Activated naive CD4-positive, alpha-beta T cell treated with anti-CD3 and anti-CD28 coated beads, Interleukin-2, amount 50 U/mL, for 72 hours (primary cell): ENCODE data around the gene PTPRG. TPM values are rescaled to one million over a fixed set of nuclear protein-coding genes. Genes with fewer than 3 reads are reported as not detected.

Experiments
- ATAC-seq, 2 donors: fragments of 150-1000 bp; cut with Tn5 transposase; 2 replicates each; pipeline ENCODE4 v1.10.0; 2021; ENCODE audit warnings: mild to moderate bottlenecking in 2 of 2, moderate library complexity in 2 of 2
- DNase-seq, 2 donors: peaks; one replicate each; pipeline ENCODE4 v3.0.0; 2021 to 2022; ENCODE audit warnings: low spot score in 2 of 2
- H3K27ac Mint-ChIP-seq, 2 donors: one replicate each; pipeline ENCODE4 v1.8.0; 2022; ENCODE audit warnings: mild to moderate bottlenecking in 2 of 2, mixed read lengths in 2 of 2
- H3K36me3 Mint-ChIP-seq, 2 donors: one replicate each; pipeline ENCODE4 v1.8.0; 2022; ENCODE audit warnings: mixed read lengths in 2 of 2
- H3K9me3 Mint-ChIP-seq, 2 donors: one replicate each; pipeline ENCODE4 v1.8.0; 2022; ENCODE audit warnings: mixed read lengths in 2 of 2
- total RNA-seq, 2 donors: library from RNA; stranded (reverse); gene quantifications; one replicate each; pipeline ENCODE4 v1.2.3, GENCODE V29; 2022

Gene PTPRG
- total RNA-seq, result under 1 TPM; 0.11 to 0.45 TPM

- Mint-ChIP-seq H3K27ac (no peak within 1 kb of the TSS), H3K9me3 (no peaks in the 10 kb centered on the region), H3K36me3 (peaks cover 0 to 20% of the 10 kb centered on the region in 2 donors)
- DNase-seq, result peak in 1 of 2 donors; percentile 51
- ATAC-seq, result peak; percentile 37 to 75
Measured at GRCh38 chr3:61561374-61562041, at the start of gene PTPRG. Gene PTPRG (plus strand): TSS chr3:61561571. CDS start chr3:61562288, 717 bp downstream.

GRCh38 chr3:61518590-61518989, 42.8 kb upstream of the PTPRG start:
- H3K36me3 Mint-ChIP-seq, result peaks cover 6 to 25% of the 10 kb centered on the region in 2 donors
- no peak for DNase-seq
- ATAC-seq, result peak in 1 of 2 donors; percentile 23
- H3K27ac Mint-ChIP-seq, result peak overlapping the region in 1 of 2 donors; percentile 56
- peaks cover 11 to 14% of the 10 kb centered on the region in 2 donors for H3K9me3 Mint-ChIP-seq

GRCh38 chr3:61520966-61521628, 40.3 kb upstream of the PTPRG start:
- peak overlapping the region; percentile 53 to 61 for H3K27ac Mint-ChIP-seq
- peaks cover 6 to 8% of the 10 kb centered on the region in 2 donors for H3K9me3 Mint-ChIP-seq
- peaks cover 0 to 11% of the 10 kb centered on the region in 2 donors for H3K36me3 Mint-ChIP-seq
- ATAC-seq (peak; percentile 99 to 100), DNase-seq (peak; percentile 34 to 65)

GRCh38 chr3:61522060-61522459, 39.3 kb upstream of the PTPRG start:
- no peak for ATAC-seq
- H3K36me3 Mint-ChIP-seq, result peaks cover 0 to 11% of the 10 kb centered on the region in 2 donors
- H3K27ac Mint-ChIP-seq, result no peak overlapping the region
- DNase-seq, result no peak
- H3K9me3 Mint-ChIP-seq, result peaks cover 6 to 8% of the 10 kb centered on the region in 2 donors

- H3K27ac Mint-ChIP-seq, result no peak overlapping the region
- ATAC-seq (no peak), DNase-seq (no peak)
- peaks cover 6 to 8% of the 10 kb centered on the region in 2 donors for H3K9me3 Mint-ChIP-seq
- peaks cover 0 to 11% of the 10 kb centered on the region in 2 donors for H3K36me3 Mint-ChIP-seq
Measured at GRCh38 chr3:61522626-61523025, 38.7 kb upstream of the PTPRG start.

GRCh38 chr3:61524933-61525332, 36.4 kb upstream of the PTPRG start:
- no peak for DNase-seq

GRCh38 chr3:61526308-61526707, 35.1 kb upstream of the PTPRG start:
- DNase-seq (no peak), ATAC-seq (no peak)
- Mint-ChIP-seq H3K9me3 (no peaks in the 10 kb centered on the region), H3K36me3 (no peaks in the 10 kb centered on the region), H3K27ac (no peak overlapping the region)

More at GRCh38 chr3:61524933-61525332, 36.4 kb upstream of the PTPRG start:
- ATAC-seq, result no peak
- Mint-ChIP-seq H3K36me3 (no peaks in the 10 kb centered on the region), H3K9me3 (no peaks in the 10 kb centered on the region), H3K27ac (no peak overlapping the region)

GRCh38 chr3:61527011-61527410, 34.4 kb upstream of the PTPRG start:
- Mint-ChIP-seq H3K9me3 (no peaks in the 10 kb centered on the region), H3K36me3 (no peaks in the 10 kb centered on the region), H3K27ac (no peak overlapping the region)
- DNase-seq (no peak), ATAC-seq (no peak)

GRCh38 chr3:61530355-61530754, 31.0 kb upstream of the PTPRG start:
- Mint-ChIP-seq H3K9me3 (no peaks in the 10 kb centered on the region), H3K36me3 (no peaks in the 10 kb centered on the region), H3K27ac (no peak overlapping the region)
- peak in 1 of 2 donors; percentile 7 for DNase-seq
- no peak for ATAC-seq

GRCh38 chr3:61531528-61531927, 29.8 kb upstream of the PTPRG start:
- ATAC-seq, result no peak
- DNase-seq, result no peak
- Mint-ChIP-seq H3K27ac (no peak overlapping the region), H3K36me3 (no peaks in the 10 kb centered on the region), H3K9me3 (no peaks in the 10 kb centered on the region)

GRCh38 chr3:61532739-61533500, 28.5 kb upstream of the PTPRG start:
- no peak for ATAC-seq
- Mint-ChIP-seq H3K36me3 (no peaks in the 10 kb centered on the region), H3K9me3 (no peaks in the 10 kb centered on the region), H3K27ac (no peak overlapping the region)
- DNase-seq, result no peak

GRCh38 chr3:61535826-61536225, 25.5 kb upstream of the PTPRG start:
- no peaks in the 10 kb centered on the region for H3K9me3 Mint-ChIP-seq
- no peaks in the 10 kb centered on the region for H3K36me3 Mint-ChIP-seq
- DNase-seq, result no peak
- no peak for ATAC-seq
- H3K27ac Mint-ChIP-seq, result no peak overlapping the region

- H3K9me3 Mint-ChIP-seq, result no peaks in the 10 kb centered on the region
- no peak for ATAC-seq
- DNase-seq, result no peak
- peak overlapping the region in 1 of 2 donors; percentile 62 for H3K27ac Mint-ChIP-seq
- H3K36me3 Mint-ChIP-seq, result no peaks in the 10 kb centered on the region
Measured at GRCh38 chr3:61537366-61537765, 24.0 kb upstream of the PTPRG start.

- no peak for DNase-seq
- Mint-ChIP-seq H3K36me3 (no peaks in the 10 kb centered on the region), H3K27ac (no peak overlapping the region)
Measured at GRCh38 chr3:61538486-61538885, 22.9 kb upstream of the PTPRG start.

GRCh38 chr3:61541694-61542093, 19.7 kb upstream of the PTPRG start:
- Mint-ChIP-seq H3K27ac (no peak overlapping the region), H3K36me3 (no peaks in the 10 kb centered on the region), H3K9me3 (no peaks in the 10 kb centered on the region)
- ATAC-seq (no peak), DNase-seq (no peak)

More at GRCh38 chr3:61538486-61538885, 22.9 kb upstream of the PTPRG start:
- H3K9me3 Mint-ChIP-seq, result no peaks in the 10 kb centered on the region
- no peak for ATAC-seq

GRCh38 chr3:61545716-61546115, 15.7 kb upstream of the PTPRG start:
- H3K9me3 Mint-ChIP-seq, result no peaks in the 10 kb centered on the region
- no peaks in the 10 kb centered on the region for H3K36me3 Mint-ChIP-seq
- no peak overlapping the region for H3K27ac Mint-ChIP-seq
- no peak for ATAC-seq
- no peak for DNase-seq

- DNase-seq (no peak), ATAC-seq (no peak)
- Mint-ChIP-seq H3K36me3 (no peaks in the 10 kb centered on the region), H3K9me3 (no peaks in the 10 kb centered on the region), H3K27ac (no peak overlapping the region)
Measured at GRCh38 chr3:61547625-61548024, 13.7 kb upstream of the PTPRG start.
